ENCODE results near the gene OSBPL10.

OSBPL10 gene

GRCh38 chr3:31729573-31729972 is 251.5 kb downstream of the OSBPL10 start:
- no peaks in the 10 kb centered on the region for H3K36me3 ChIP-seq (replicated peaks; ENCODE audit: low read depth, low read length)
- no peaks in the 10 kb centered on the region for H4K20me1 ChIP-seq (ENCODE audit: insufficient read depth, low read length)
- H3K27me3 ChIP-seq (ENCODE audit: low read depth, low read length), result no peaks in the 10 kb centered on the region
- H3K79me2 ChIP-seq (ENCODE audit: low read length), result no peaks in the 10 kb centered on the region
- no peak for TF ChIP-seq CTCF (IDR thresholded peaks at IDR 0.05; ENCODE audit: low read depth, low read length)
- no peak for TF ChIP-seq EZH2phosphoT487 (IDR thresholded peaks at IDR 0.05; ENCODE audit: low read depth)
- H3K27ac ChIP-seq (ENCODE audit: low read length), result no peak overlapping the region
- H3K4me3 ChIP-seq (ENCODE audit: low read length), result no peak overlapping the region
- H3K4me2 ChIP-seq (ENCODE audit: low read length), result no peak overlapping the region
- no peak overlapping the region for H3K9ac ChIP-seq (ENCODE audit: low read length)
- H2AFZ ChIP-seq (ENCODE audit: low read depth, low read length), result no peak overlapping the region
- H3K4me1 ChIP-seq (ENCODE audit: low read length), result peaks cover 3% of the 10 kb centered on the region; the same call in 1 of the 2 replicates
- H3K9me3 ChIP-seq (ENCODE audit: insufficient read depth, low read length), result no peaks in the 10 kb centered on the region

- Histone ChIP-seq H3K27me3 (ENCODE audit: low read depth, low read length) (no peaks in the 10 kb centered on the region), H3K36me3 (replicated peaks; ENCODE audit: low read depth, low read length) (no peaks in the 10 kb centered on the region), H3K4me3 (ENCODE audit: low read length) (no peak overlapping the region), H3K27ac (ENCODE audit: low read length) (no peak overlapping the region), H3K9ac (ENCODE audit: low read length) (no peak overlapping the region), H3K9me3 (ENCODE audit: insufficient read depth, low read length) (no peaks in the 10 kb centered on the region), H2AFZ (ENCODE audit: low read depth, low read length) (no peak overlapping the region), H3K79me2 (ENCODE audit: low read length) (no peaks in the 10 kb centered on the region), H4K20me1 (ENCODE audit: insufficient read depth, low read length) (no peaks in the 10 kb centered on the region), H3K4me2 (ENCODE audit: low read length) (no peak overlapping the region), H3K4me1 (ENCODE audit: low read length) (peaks cover 3% of the 10 kb centered on the region; the same call in 1 of the 2 replicates)
- TF ChIP-seq CTCF (IDR thresholded peaks at IDR 0.05; ENCODE audit: low read depth, low read length), result no peak
- no peak for TF ChIP-seq EZH2phosphoT487 (IDR thresholded peaks at IDR 0.05; ENCODE audit: low read depth)
These were observed 252.0 kb downstream of the OSBPL10 start for GRCh38 chr3:31729082-31729481.

- no peak overlapping the region for H3K4me3 ChIP-seq (ENCODE audit: low read length)
- H3K27ac ChIP-seq (ENCODE audit: low read length), result no peak overlapping the region
- no peaks in the 10 kb centered on the region for H3K9me3 ChIP-seq (ENCODE audit: insufficient read depth, low read length)
- H3K36me3 ChIP-seq (replicated peaks; ENCODE audit: low read depth, low read length), result no peaks in the 10 kb centered on the region
- no peaks in the 10 kb centered on the region for H4K20me1 ChIP-seq (ENCODE audit: insufficient read depth, low read length)
- TF ChIP-seq CTCF (IDR thresholded peaks at IDR 0.05; ENCODE audit: low read depth, low read length) (no peak), EZH2phosphoT487 (IDR thresholded peaks at IDR 0.05; ENCODE audit: low read depth) (no peak)
- H3K79me2 ChIP-seq (ENCODE audit: low read length), result no peaks in the 10 kb centered on the region
- H3K27me3 ChIP-seq (ENCODE audit: low read depth, low read length), result no peaks in the 10 kb centered on the region
- no peak overlapping the region for H3K9ac ChIP-seq (ENCODE audit: low read length)
- peaks cover 3% of the 10 kb centered on the region; the same call in 1 of the 2 replicates for H3K4me1 ChIP-seq (ENCODE audit: low read length)
- H2AFZ ChIP-seq (ENCODE audit: low read depth, low read length), result no peak overlapping the region
- no peak overlapping the region for H3K4me2 ChIP-seq (ENCODE audit: low read length)
These were observed 252.7 kb downstream of the OSBPL10 start for GRCh38 chr3:31728403-31728802.

- no peak for TF ChIP-seq EZH2phosphoT487 (IDR thresholded peaks at IDR 0.05; ENCODE audit: low read depth)
- no peak for TF ChIP-seq CTCF (IDR thresholded peaks at IDR 0.05; ENCODE audit: low read depth, low read length)
These were observed 255.1 kb downstream of the OSBPL10 start for GRCh38 chr3:31725976-31726375.

More at GRCh38 chr3:31725976-31726375, 255.1 kb downstream of the OSBPL10 start:
- Histone ChIP-seq H3K4me2 (ENCODE audit: low read length) (no peak overlapping the region), H4K20me1 (ENCODE audit: insufficient read depth, low read length) (no peaks in the 10 kb centered on the region), H3K4me1 (ENCODE audit: low read length) (peaks cover 3% of the 10 kb centered on the region; the same call in 1 of the 2 replicates), H3K4me3 (ENCODE audit: low read length) (no peak overlapping the region), H3K79me2 (ENCODE audit: low read length) (no peaks in the 10 kb centered on the region), H2AFZ (ENCODE audit: low read depth, low read length) (no peak overlapping the region), H3K36me3 (replicated peaks; ENCODE audit: low read depth, low read length) (no peaks in the 10 kb centered on the region), H3K9ac (ENCODE audit: low read length) (no peak overlapping the region), H3K27me3 (ENCODE audit: low read depth, low read length) (no peaks in the 10 kb centered on the region), H3K9me3 (ENCODE audit: insufficient read depth, low read length) (no peaks in the 10 kb centered on the region), H3K27ac (ENCODE audit: low read length) (no peak overlapping the region)
